ENCODE measurements around the gene PHF24.

- TF ChIP-seq CTCF (conservative IDR thresholded peaks at IDR 0.05; ENCODE audit: low read length) (no peak), EZH2phosphoT487 (IDR thresholded peaks at IDR 0.05; ENCODE audit: borderline replicate concordance) (no peak)
These were observed 35.6 kb downstream of the PHF24 start for GRCh38 chr9:34993502-34994259.
